Measurements from ENCODE around the gene WNK2.

Gene WNK2

GRCh38 chr9:93164085-93164484 is 19.9 kb upstream of the WNK2 start:
- no peak for DNase-seq

- no peak for DNase-seq
These were observed 17.2 kb upstream of the WNK2 start for GRCh38 chr9:93166699-93167098.

GRCh38 chr9:93167185-93167584 is 16.8 kb upstream of the WNK2 start:
- DNase-seq, result no peak

- no peak for DNase-seq
These were observed 16.1 kb upstream of the WNK2 start for GRCh38 chr9:93167838-93168237.

GRCh38 chr9:93168581-93168980 is 15.4 kb upstream of the WNK2 start:
- DNase-seq, result no peak

- DNase-seq, result no peak
These were observed 14.5 kb upstream of the WNK2 start for GRCh38 chr9:93169444-93169843.

- DNase-seq, result no peak
These were observed 13.4 kb upstream of the WNK2 start for GRCh38 chr9:93170571-93170970.

- no peak for DNase-seq
These were observed 12.5 kb upstream of the WNK2 start for GRCh38 chr9:93171261-93171990.

- DNase-seq, result no peak
These were observed 11.1 kb upstream of the WNK2 start for GRCh38 chr9:93172666-93173364.

GRCh38 chr9:93173365-93174051 is 10.4 kb upstream of the WNK2 start:
- no peak for DNase-seq

GRCh38 chr9:93174976-93175375 is 9.0 kb upstream of the WNK2 start:
- DNase-seq, result no peak

GRCh38 chr9:93177676-93178075 is 6.3 kb upstream of the WNK2 start:
- no peak for DNase-seq

- no peak for DNase-seq
These were observed 4.8 kb upstream of the WNK2 start for GRCh38 chr9:93178851-93179786.

GRCh38 chr9:93180938-93181337 is 3.0 kb upstream of the WNK2 start:
- DNase-seq, result no peak

GRCh38 chr9:93181672-93182435 is 2.1 kb upstream of the WNK2 start:
- DNase-seq, result no peak

GRCh38 chr9:93182572-93182971 is 1.4 kb upstream of the WNK2 start:
- DNase-seq, result no peak

GRCh38 chr9:93183131-93183662 is 742 bp upstream of the WNK2 start:
- no peak for DNase-seq

GRCh38 chr9:93184432-93185265 is 710 bp downstream of the WNK2 start:
- DNase-seq, result no peak

- no peak for DNase-seq
These were observed 1.6 kb downstream of the WNK2 start for GRCh38 chr9:93185266-93186214.

Measured in NCI-H1105 treated with DMSO at 0.1 percent for 48 hours (cell line).